Esophagus muscularis mucosa (tissue), 4 donors: ENCODE measurements around the gene PRIM1.

Experiments
- EP300 ChIP-seq: sonication (generic); formaldehyde crosslinking; IDR thresholded peaks from one replicate; pipeline ENCODE4 v1.6.1; 2017; ENCODE audit warnings: antibody characterized with exemption
- POLR2A ChIP-seq: fragments of 450-650 bp; IDR thresholded peaks from one replicate; pipeline ENCODE4 v1.6.1; 2017; ENCODE audit warnings: antibody characterized with exemption, moderate library complexity, mild to moderate bottlenecking, low read depth
- POLR2AphosphoS5 ChIP-seq, 2 donors: sonication (generic); formaldehyde crosslinking; IDR thresholded peaks; one replicate each; pipeline ENCODE4 v1.6.1; 2017; ENCODE audit warnings: antibody characterized with exemption in 2 of 2
- TF ChIP-seq, protein P1 (sequence below), 3 experiments: fragments of 200-600 bp in 2 of 3; fragments of 450-650 bp in 1 of 3; sonication (generic) in 2 of 3; IDR thresholded peaks; one replicate each; pipeline ENCODE4 v1.5.1; 2017 to 2019; ENCODE audit warnings: antibody characterized with exemption in 3 of 3, mild to moderate bottlenecking in 2 of 3, moderate library complexity in 1 of 3

DNA sequence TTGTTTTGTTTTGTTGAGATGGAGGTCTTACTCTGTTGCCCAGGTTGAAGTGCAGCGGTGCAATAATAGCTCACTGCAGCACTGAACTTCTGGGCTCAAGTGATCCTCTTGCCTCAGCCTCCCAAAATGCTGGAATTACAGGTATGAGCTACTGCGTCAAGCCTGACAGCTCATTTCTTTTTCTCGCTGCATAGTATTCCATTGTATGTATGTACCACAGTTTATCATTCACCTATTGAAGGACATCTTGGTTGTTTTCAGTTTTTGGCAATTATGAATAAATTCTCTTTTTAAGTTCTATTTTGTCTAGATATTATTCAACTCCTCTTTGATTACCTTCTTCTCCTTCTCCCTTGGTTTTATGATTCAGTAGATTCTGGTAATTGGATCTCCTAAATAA, 24.5 kb upstream of the PRIM1 start:
- TF ChIP-seq, protein P1, sequence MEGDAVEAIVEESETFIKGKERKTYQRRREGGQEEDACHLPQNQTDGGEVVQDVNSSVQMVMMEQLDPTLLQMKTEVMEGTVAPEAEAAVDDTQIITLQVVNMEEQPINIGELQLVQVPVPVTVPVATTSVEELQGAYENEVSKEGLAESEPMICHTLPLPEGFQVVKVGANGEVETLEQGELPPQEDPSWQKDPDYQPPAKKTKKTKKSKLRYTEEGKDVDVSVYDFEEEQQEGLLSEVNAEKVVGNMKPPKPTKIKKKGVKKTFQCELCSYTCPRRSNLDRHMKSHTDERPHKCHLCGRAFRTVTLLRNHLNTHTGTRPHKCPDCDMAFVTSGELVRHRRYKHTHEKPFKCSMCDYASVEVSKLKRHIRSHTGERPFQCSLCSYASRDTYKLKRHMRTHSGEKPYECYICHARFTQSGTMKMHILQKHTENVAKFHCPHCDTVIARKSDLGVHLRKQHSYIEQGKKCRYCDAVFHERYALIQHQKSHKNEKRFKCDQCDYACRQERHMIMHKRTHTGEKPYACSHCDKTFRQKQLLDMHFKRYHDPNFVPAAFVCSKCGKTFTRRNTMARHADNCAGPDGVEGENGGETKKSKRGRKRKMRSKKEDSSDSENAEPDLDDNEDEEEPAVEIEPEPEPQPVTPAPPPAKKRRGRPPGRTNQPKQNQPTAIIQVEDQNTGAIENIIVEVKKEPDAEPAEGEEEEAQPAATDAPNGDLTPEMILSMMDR (IDR thresholded peaks at IDR 0.05) = no peak
- TF ChIP-seq POLR2A (no peak), POLR2AphosphoS5 (IDR thresholded peaks at IDR 0.05) (no peak), EP300 (no peak)
